HepG2 (cell line): ENCODE measurements around the gene KLC4. TPM values are rescaled to one million over a fixed set of nuclear protein-coding genes. Genes with fewer than 3 reads are reported as not detected.

ENCODE experiments used
- E2F5 ChIP-seq: sonication (generic); formaldehyde crosslinking; conservative IDR thresholded peaks from 2 replicates; pipeline ENCODE4 v1.4.0; 2020; ENCODE audit warnings: missing genetic modification reagents
- FIP1L1 ChIP-seq: fragments of 200-400 bp; formaldehyde crosslinking; IDR thresholded peaks from 2 replicates; pipeline ENCODE4 v1.6.1; 2018; ENCODE audit warnings: low read depth, mild to moderate bottlenecking, low read length, moderate library complexity, borderline replicate concordance; ENCODE audit not compliant: insufficient read depth
- HDAC6 ChIP-seq: fragments of 200-600 bp; sonication (generic); IDR thresholded peaks from 2 replicates; pipeline ENCODE4 v1.7.0; 2017; ENCODE audit warnings: mild to moderate bottlenecking, antibody characterized with exemption, low read length, low read depth
- MED8 ChIP-seq: sonication (generic); formaldehyde crosslinking; IDR thresholded peaks from 2 replicates; pipeline ENCODE4 v1.8.1; 2023; ENCODE audit warnings: mild to moderate bottlenecking, missing genetic modification reagents; ENCODE audit not compliant: insufficient replicate concordance
- MNT ChIP-seq: fragments of 450-650 bp; IDR thresholded peaks from 2 replicates; pipeline ENCODE4 v1.6.1; 2016
- MYNN ChIP-seq: sonication (generic); formaldehyde crosslinking; IDR thresholded peaks from 2 replicates; pipeline ENCODE4 v1.4.0; 2020; ENCODE audit warnings: mild to moderate bottlenecking, low read depth, missing genetic modification reagents
- SCMH1 ChIP-seq: sonication (generic); formaldehyde crosslinking; IDR thresholded peaks from 2 replicates; pipeline ENCODE4 v1.9.0; 2021; ENCODE audit warnings: missing genetic modification reagents, mild to moderate bottlenecking, borderline replicate concordance
- ZBTB1 ChIP-seq: sonication (generic); formaldehyde crosslinking; IDR thresholded peaks from 2 replicates; pipeline ENCODE4 v1.4.0; 2020; ENCODE audit warnings: missing genetic modification reagents, borderline replicate concordance
- ZBTB38 ChIP-seq: sonication (generic); formaldehyde crosslinking; IDR thresholded peaks from 2 replicates; pipeline ENCODE4 v1.5.1; 2020; ENCODE audit warnings: mild to moderate bottlenecking, missing genetic modification reagents
- ZFY ChIP-seq: sonication (generic); formaldehyde crosslinking; IDR thresholded peaks from 2 replicates; pipeline ENCODE4 v1.4.0; 2020; ENCODE audit warnings: missing genetic modification reagents
- ZNF296 ChIP-seq: sonication (generic); formaldehyde crosslinking; conservative IDR thresholded peaks from 2 replicates; pipeline ENCODE4 v1.5.0; 2020; ENCODE audit warnings: mild to moderate bottlenecking, missing genetic modification reagents
- ZNF564 ChIP-seq: sonication (generic); formaldehyde crosslinking; IDR thresholded peaks from 2 replicates; pipeline ENCODE4 v1.8.1; 2023; ENCODE audit warnings: mild to moderate bottlenecking, missing genetic modification reagents
- polyA plus RNA-seq, 8 experiments: library from polyadenylated mRNA; depleted of rRNA in 3 of 8; stranded (reverse) in 7 of 8; unstranded in 1 of 8; fragments of >200 nt; fragmentation: Illumina TruSeq in 4 of 8; extraction: Trizol in 4 of 8; gene quantifications; 2 replicates each; pipeline versions ENCODE4 v1.2.1 to v1.2.3, GENCODE V29; 2011 to 2016; ENCODE audit warnings: low read depth in 4 of 8, missing spikeins in 1 of 8, mixed read lengths in 1 of 8; ENCODE audit not compliant: insufficient read depth in 1 of 8
- total RNA-seq, 5 experiments: library from RNA; depleted of rRNA; stranded (reverse); fragments of >200 nt; fragmentation: Illumina TruSeq; extraction: Trizol; gene quantifications; 2 replicates each; pipeline ENCODE4 v1.2.3, GENCODE V29; 2016; ENCODE audit warnings: low read depth in 1 of 5

Gene KLC4
- total and polyA plus RNA-seq, 2 of the 13 experiments (the other 11 are each of a cell fraction or from before 2014, with no cell fraction given), result 45.4 to 70.4 TPM

DNA sequence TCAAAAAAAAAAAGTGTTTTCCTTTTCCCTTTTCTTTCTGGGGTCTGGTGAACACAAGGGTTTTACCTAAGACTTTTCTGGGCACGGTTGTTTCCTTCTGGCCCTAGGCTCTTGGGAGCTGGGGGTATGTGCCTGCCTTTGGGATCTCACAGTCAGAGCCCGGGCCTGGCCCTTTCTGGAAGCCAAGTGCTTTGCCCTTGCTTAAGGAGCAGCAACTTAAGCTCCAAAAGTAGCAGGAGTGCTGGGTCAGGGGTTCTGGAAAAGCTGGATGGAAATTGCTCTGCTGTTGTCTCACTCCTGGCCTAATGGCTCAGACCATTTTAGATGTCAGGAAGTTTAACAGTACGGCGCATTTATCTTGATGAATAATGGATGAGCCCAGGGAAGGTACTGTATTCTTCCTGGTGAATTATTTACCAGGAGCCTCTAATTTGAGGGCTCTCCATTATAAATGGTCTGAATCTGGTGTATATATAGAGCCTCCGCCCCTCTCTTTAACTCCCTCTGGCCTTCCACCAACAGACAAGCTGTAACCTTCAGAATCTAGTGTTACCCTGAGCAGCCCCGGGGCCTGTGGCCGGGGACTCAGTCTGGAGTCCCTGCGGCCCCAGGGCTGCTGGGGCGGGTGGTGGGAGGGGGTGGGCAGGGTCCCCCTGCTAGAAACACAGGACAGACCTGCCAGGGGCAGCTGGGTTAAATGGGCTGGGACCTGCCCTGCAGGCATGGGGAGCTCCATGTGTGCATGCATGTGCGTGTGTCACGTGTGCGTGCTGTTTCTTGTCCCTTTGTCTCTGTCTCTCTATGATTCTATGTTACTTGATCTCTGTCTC, 54.2 kb downstream of the KLC4 start (continued):
- TF ChIP-seq FIP1L1, result no peak
- no peak for TF ChIP-seq ZBTB1 (CRISPR knock-in tag)
- no peak for TF ChIP-seq E2F5 (CRISPR knock-in tag)
- TF ChIP-seq HDAC6, result no peak
- TF ChIP-seq ZNF296, result no peak
- TF ChIP-seq ZNF564 (CRISPR knock-in tag), result no peak
- no peak for TF ChIP-seq MNT
- no peak for TF ChIP-seq ZFY (CRISPR knock-in tag)
- no peak for TF ChIP-seq ZBTB38
- TF ChIP-seq MYNN (CRISPR knock-in tag), result no peak
- TF ChIP-seq SCMH1 (CRISPR knock-in tag), result no peak
- TF ChIP-seq MED8 (CRISPR knock-in tag), result no peak
